Measurements from ENCODE around the gene BAHD1. TPM values are rescaled to one million over a fixed set of nuclear protein-coding genes. Genes with fewer than 3 reads are reported as not detected.
A peak's percentile ranks its signal among the peaks of the same experiment; 100 is the strongest.

The BAHD1 gene
- total RNA-seq, 3 donors from 2014 or later, result 9.9 to 14.6 (median 11.8) TPM

GRCh38 chr15:40468898-40469331 is 28.2 kb downstream of the BAHD1 start:
- Histone ChIP-seq H3K4me3 (no peak overlapping the region), H3K4me1 (no peaks in the 10 kb centered on the region), H3K9me3 (no peaks in the 10 kb centered on the region), H3K27ac (no peak overlapping the region), H3K27me3 (no peaks in the 10 kb centered on the region), H3K36me3 (no peaks in the 10 kb centered on the region)
- DNase-seq (ENCODE audit: low spot score in 2 of 2), result no peak
- TF ChIP-seq POLR2AphosphoS5 (IDR thresholded peaks at IDR 0.05) (no peak), CTCF (IDR thresholded peaks at IDR 0.05) (no peak), POLR2A (IDR thresholded peaks at IDR 0.05) (no peak)
- intact Hi-C loops (cut with DNase I; ENCODE audit: low total_unique reads), result no loop called here

- TF ChIP-seq POLR2AphosphoS5 (IDR thresholded peaks at IDR 0.05), result no peak
- TF ChIP-seq CTCF (IDR thresholded peaks at IDR 0.05), result no peak
- no peak for TF ChIP-seq POLR2A (IDR thresholded peaks at IDR 0.05)
- no peaks in the 10 kb centered on the region for H3K27me3 ChIP-seq
- H3K9me3 ChIP-seq, result no peaks in the 10 kb centered on the region
- intact Hi-C loops (cut with DNase I; ENCODE audit: low total_unique reads), result no loop called here
- H3K36me3 ChIP-seq, result no peaks in the 10 kb centered on the region
- peak overlapping the region; percentile 87 to 93 (median 90) for H3K4me3 ChIP-seq
- no peak for DNase-seq (ENCODE audit: low spot score in 2 of 2)
- H3K4me1 ChIP-seq, result no peaks in the 10 kb centered on the region
- H3K27ac ChIP-seq, result peak overlapping the region; percentile 86 to 94
These were observed 29.1 kb downstream of the BAHD1 start for GRCh38 chr15:40469776-40470390.

DNA sequence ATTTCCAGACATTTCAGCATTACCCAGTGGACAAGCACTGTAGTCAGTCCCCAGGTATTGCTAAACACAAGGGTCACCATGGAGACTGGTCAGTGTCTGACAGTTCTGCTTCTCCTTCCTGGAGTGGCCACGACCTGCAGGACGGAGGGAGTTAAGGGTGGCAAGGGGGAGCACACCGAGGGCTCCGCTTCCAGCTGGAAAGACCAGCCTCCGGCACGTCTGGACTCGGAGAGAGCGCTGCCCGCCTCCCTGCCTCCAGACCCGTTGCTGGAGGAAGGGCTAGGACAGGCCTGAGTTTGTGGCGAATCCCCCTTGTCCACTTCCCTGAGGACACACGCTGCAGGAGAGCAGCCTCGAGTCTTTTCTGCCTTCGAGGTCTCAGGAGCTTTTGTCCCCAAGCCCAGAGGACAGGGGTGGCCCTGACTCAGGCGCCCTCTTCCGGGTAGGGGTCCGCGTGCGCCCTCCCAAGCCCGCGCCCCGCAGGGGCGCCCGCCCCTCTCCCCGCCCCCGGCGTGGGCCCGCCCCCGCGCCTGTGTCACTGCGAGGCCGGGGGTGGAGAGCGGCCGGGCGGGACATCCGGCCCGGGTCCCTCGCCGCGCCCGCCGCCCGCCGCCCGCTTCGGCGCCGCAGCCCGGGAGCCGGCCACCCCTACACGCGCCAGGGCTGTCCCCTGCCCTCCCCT is 29.8 kb downstream of the BAHD1 start, which contains the start of gene CHST14:
Gene CHST14, plus strand, starts transcription at position 562 of the 682 bp plus-strand sequence. CDS start 230 bp downstream, outside the sequence.
- intact Hi-C loops (cut with DNase I; ENCODE audit: low total_unique reads), result no loop called here
- H3K4me3 ChIP-seq, result peak within 1 kb of the TSS; percentile 87 to 93 (median 90)
- H3K27me3 ChIP-seq, result no peaks in the 10 kb centered on the region
- DNase-seq (ENCODE audit: low spot score in 2 of 2), result peak in 1 of 2 donors; percentile 26
- no peak for TF ChIP-seq CTCF (IDR thresholded peaks at IDR 0.05)
- TF ChIP-seq POLR2AphosphoS5 (IDR thresholded peaks at IDR 0.05), result peak in 1 of 3 donors; percentile 8
- TF ChIP-seq POLR2A (IDR thresholded peaks at IDR 0.05), result peak; percentile 20
- H3K4me1 ChIP-seq, result no peaks in the 10 kb centered on the region
- H3K36me3 ChIP-seq, result no peaks in the 10 kb centered on the region
- peak within 1 kb of the TSS; percentile 86 to 94 for H3K27ac ChIP-seq
- H3K9me3 ChIP-seq, result no peaks in the 10 kb centered on the region

- H3K4me3 ChIP-seq, result peak overlapping the region; percentile 87 to 93 (median 90)
- H3K9me3 ChIP-seq, result no peaks in the 10 kb centered on the region
- H3K27ac ChIP-seq, result peak overlapping the region; percentile 86 to 94
- peak in 1 of 2 donors; percentile 20 for DNase-seq (ENCODE audit: low spot score in 2 of 2)
- TF ChIP-seq POLR2AphosphoS5 (IDR thresholded peaks at IDR 0.05) (no peak), POLR2A (IDR thresholded peaks at IDR 0.05) (no peak), CTCF (IDR thresholded peaks at IDR 0.05) (no peak)
- intact Hi-C loops (cut with DNase I; ENCODE audit: low total_unique reads), result no loop called here
- H3K4me1 ChIP-seq, result no peaks in the 10 kb centered on the region
- H3K36me3 ChIP-seq, result no peaks in the 10 kb centered on the region
- H3K27me3 ChIP-seq, result no peaks in the 10 kb centered on the region
These were observed 30.5 kb downstream of the BAHD1 start for GRCh38 chr15:40471105-40471807.
